Panc1 (cell line): ENCODE measurements around the gene ABCC1. TPM values are rescaled to one million over a fixed set of nuclear protein-coding genes. Genes with fewer than 3 reads are reported as not detected.
A peak's percentile ranks its signal among the peaks of the same experiment; 100 is the strongest.

Experiments used
- ATAC-seq: fragments of 200-7000 bp; cut with Tn5 transposase; 2 replicates; pipeline ENCODE4 v1.9.1; 2020; ENCODE audit warnings: mild to moderate bottlenecking, moderate library complexity
- BruUV-seq: library from RNA; stranded (reverse); fragments of 400-500 nt; replicated peaks from 2 replicates; lab custom pipeline; 2021; lab: Mats Ljungman, UMichigan
- CTCF ChIA-PET: fragments of 300-600 bp; sonication (Branson Sonifier 250); formaldehyde crosslinking; loops from one replicate; lab custom pipeline; 2022; ENCODE audit warnings: antibody characterized with exemption; lab: Charles Lee
- POLR2A ChIA-PET: fragments of 300-600 bp; sonication (Branson Sonifier 250); formaldehyde crosslinking; loops from one replicate; lab custom pipeline; 2022; ENCODE audit warnings: antibody characterized with exemption; lab: Charles Lee
- DNase-seq: peaks from one replicate; pipeline ENCODE4 v3.0.0-alpha.2; 2010; ENCODE audit warnings: low read depth, low spot score
- H3K27ac ChIP-seq: 2 replicates; pipeline ENCODE4 v1.5.1; 2011; ENCODE audit warnings: mild to moderate bottlenecking, low read length, inconsistent platforms
- H3K27me3 ChIP-seq: fragments of 200-500 bp; sonication (Bioruptor generic); 2 replicates; pipeline ENCODE4 v1.6.0; 2014; ENCODE audit warnings: low read length, inconsistent platforms; ENCODE audit not compliant: control insufficient read depth, insufficient read depth
- H3K36me3 ChIP-seq: fragments of 200-500 bp; sonication (Bioruptor generic); 2 replicates; pipeline ENCODE4 v1.5.1; 2014; ENCODE audit warnings: inconsistent platforms, mild to moderate bottlenecking, low read length, moderate library complexity; ENCODE audit not compliant: control insufficient read depth, insufficient read depth
- H3K4me1 ChIP-seq: 2 replicates; pipeline ENCODE4 v1.5.1; 2011; ENCODE audit warnings: inconsistent platforms, mild to moderate bottlenecking, low read length, moderate library complexity; ENCODE audit not compliant: control insufficient read depth, insufficient read depth
- H3K4me3 ChIP-seq, 2 experiments: 2 replicates each; pipeline ENCODE4 v1.5.1; 2011 to 2012; ENCODE audit warnings: low read depth in 2 of 2, low read length in 2 of 2, mild to moderate bottlenecking in 2 of 2, inconsistent platforms in 1 of 2, moderate library complexity in 1 of 2
- H3K9me3 ChIP-seq: fragments of 200-500 bp; sonication (Bioruptor generic); 2 replicates; pipeline ENCODE4 v1.5.1; 2014; ENCODE audit warnings: low read depth, mild to moderate bottlenecking, inconsistent platforms, low read length, moderate library complexity; ENCODE audit not compliant: control insufficient read depth, insufficient read depth
- POLR2AphosphoS5 ChIP-seq: IDR thresholded peaks from 2 replicates; pipeline ENCODE4 v1.6.1; 2012; ENCODE audit warnings: mild to moderate bottlenecking, low read depth, low read length, moderate library complexity
- SIN3A ChIP-seq: IDR thresholded peaks from 2 replicates; pipeline ENCODE4 v1.6.1; 2012; ENCODE audit warnings: low read depth, mild to moderate bottlenecking, low read length, moderate library complexity, borderline replicate concordance; ENCODE audit not compliant: insufficient read depth
- TCF7L2 ChIP-seq: IDR thresholded peaks from 2 replicates; pipeline ENCODE4 v1.6.1; 2011; ENCODE audit warnings: mild to moderate bottlenecking, low read depth, low read length, inconsistent platforms
- in situ Hi-C: cut with HindIII; loops from 2 replicates; pipeline ENCODE4 v1.10.0; 2016; ENCODE audit warnings: low sequenced_read_pairs, low pct_unique_long_range_greater_than_20kb
- intact Hi-C: fragments of 100-400 bp; cut with micrococcal nuclease; formaldehyde crosslinking; loops from one replicate; pipeline ENCODE4 v1.10.0; 2022; ENCODE audit not compliant: unreplicated experiment
- total RNA-seq: library from RNA; stranded (reverse); gene quantifications from one replicate; pipeline ENCODE4 v1.2.1, GENCODE V29; 2021; ENCODE audit not compliant: unreplicated experiment
- TF ChIP-seq, protein P1 (sequence below), 2 experiments: IDR thresholded peaks; 2 replicates each; pipeline ENCODE4 v1.6.1; 2011 to 2012; ENCODE audit warnings: low read depth in 2 of 2, control low read depth in 1 of 2, low read length in 1 of 2, mild to moderate bottlenecking in 1 of 2, moderate library complexity in 1 of 2; ENCODE audit not compliant: insufficient read depth in 1 of 2
- TF ChIP-seq, protein P2 (sequence below): fragments of 450-650 bp; IDR thresholded peaks from 2 replicates; pipeline ENCODE4 v1.5.1; 2017; ENCODE audit warnings: mild to moderate bottlenecking

Gene ABCC1
- total RNA-seq, 1 experiment from 2014 or later, result 296 TPM

DNA sequence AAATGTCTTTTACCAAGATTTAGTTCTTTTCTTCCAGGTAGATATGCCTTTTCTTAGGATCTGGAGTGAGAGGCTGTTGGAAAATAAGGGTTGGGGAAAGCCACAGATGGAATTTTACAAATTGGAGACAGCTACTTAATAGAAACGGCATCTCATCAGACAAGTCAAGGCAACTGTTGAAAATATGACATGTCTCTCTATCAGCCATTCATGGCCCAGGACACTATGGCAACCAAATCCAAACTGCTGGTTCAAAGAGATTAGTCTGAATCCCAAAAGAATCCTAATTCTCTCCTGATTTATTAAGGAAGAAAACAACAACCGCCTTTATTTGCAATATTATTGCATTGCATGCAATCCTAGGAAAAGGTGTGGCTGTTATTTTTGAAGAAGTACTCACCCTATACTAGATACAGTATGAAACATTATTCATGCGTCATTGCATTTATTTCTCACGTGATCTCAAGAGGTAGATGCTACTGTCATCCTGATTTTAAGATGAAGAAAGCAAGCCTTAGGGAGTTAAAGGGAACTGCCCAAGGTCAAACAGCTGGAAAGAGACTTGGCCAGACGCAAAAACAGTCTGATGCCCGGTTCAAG lies 48.4 kb upstream of the ABCC1 start:
- no peak overlapping the region for H3K4me3 ChIP-seq
- TF ChIP-seq SIN3A, result no peak
- no peak for TF ChIP-seq TCF7L2
- TF ChIP-seq, protein P1, sequence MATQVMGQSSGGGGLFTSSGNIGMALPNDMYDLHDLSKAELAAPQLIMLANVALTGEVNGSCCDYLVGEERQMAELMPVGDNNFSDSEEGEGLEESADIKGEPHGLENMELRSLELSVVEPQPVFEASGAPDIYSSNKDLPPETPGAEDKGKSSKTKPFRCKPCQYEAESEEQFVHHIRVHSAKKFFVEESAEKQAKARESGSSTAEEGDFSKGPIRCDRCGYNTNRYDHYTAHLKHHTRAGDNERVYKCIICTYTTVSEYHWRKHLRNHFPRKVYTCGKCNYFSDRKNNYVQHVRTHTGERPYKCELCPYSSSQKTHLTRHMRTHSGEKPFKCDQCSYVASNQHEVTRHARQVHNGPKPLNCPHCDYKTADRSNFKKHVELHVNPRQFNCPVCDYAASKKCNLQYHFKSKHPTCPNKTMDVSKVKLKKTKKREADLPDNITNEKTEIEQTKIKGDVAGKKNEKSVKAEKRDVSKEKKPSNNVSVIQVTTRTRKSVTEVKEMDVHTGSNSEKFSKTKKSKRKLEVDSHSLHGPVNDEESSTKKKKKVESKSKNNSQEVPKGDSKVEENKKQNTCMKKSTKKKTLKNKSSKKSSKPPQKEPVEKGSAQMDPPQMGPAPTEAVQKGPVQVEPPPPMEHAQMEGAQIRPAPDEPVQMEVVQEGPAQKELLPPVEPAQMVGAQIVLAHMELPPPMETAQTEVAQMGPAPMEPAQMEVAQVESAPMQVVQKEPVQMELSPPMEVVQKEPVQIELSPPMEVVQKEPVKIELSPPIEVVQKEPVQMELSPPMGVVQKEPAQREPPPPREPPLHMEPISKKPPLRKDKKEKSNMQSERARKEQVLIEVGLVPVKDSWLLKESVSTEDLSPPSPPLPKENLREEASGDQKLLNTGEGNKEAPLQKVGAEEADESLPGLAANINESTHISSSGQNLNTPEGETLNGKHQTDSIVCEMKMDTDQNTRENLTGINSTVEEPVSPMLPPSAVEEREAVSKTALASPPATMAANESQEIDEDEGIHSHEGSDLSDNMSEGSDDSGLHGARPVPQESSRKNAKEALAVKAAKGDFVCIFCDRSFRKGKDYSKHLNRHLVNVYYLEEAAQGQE (IDR thresholded peaks at IDR 0.05; ENCODE audit: insufficient read depth in 1 of 2, low read depth in 2 of 2, low read length in 1 of 2), result no peak
- no peak for TF ChIP-seq POLR2AphosphoS5
- TF ChIP-seq, protein P2, sequence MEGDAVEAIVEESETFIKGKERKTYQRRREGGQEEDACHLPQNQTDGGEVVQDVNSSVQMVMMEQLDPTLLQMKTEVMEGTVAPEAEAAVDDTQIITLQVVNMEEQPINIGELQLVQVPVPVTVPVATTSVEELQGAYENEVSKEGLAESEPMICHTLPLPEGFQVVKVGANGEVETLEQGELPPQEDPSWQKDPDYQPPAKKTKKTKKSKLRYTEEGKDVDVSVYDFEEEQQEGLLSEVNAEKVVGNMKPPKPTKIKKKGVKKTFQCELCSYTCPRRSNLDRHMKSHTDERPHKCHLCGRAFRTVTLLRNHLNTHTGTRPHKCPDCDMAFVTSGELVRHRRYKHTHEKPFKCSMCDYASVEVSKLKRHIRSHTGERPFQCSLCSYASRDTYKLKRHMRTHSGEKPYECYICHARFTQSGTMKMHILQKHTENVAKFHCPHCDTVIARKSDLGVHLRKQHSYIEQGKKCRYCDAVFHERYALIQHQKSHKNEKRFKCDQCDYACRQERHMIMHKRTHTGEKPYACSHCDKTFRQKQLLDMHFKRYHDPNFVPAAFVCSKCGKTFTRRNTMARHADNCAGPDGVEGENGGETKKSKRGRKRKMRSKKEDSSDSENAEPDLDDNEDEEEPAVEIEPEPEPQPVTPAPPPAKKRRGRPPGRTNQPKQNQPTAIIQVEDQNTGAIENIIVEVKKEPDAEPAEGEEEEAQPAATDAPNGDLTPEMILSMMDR, result no peak
- ATAC-seq, result no peak
- peak overlapping the region; percentile 80 for H3K27ac ChIP-seq
- intact Hi-C loops, result no loop called here
- in situ Hi-C loops, result no loop called here
- no peaks in the 10 kb centered on the region for H3K36me3 ChIP-seq
- H3K4me1 ChIP-seq, result peaks cover 29% of the 10 kb centered on the region
- no peak for DNase-seq
- H3K9me3 ChIP-seq, result no peaks in the 10 kb centered on the region
- ChIA-PET CTCF (interaction anchor here (1.1 kb wide), 1 partner anchor 12 kb away, joined by 4 read pairs; the partner anchor contains the start of gene CEP20), POLR2A (no interaction called here)
- H3K27me3 ChIP-seq, result no peaks in the 10 kb centered on the region
- BruUV-seq, result no TSS peak

DNA sequence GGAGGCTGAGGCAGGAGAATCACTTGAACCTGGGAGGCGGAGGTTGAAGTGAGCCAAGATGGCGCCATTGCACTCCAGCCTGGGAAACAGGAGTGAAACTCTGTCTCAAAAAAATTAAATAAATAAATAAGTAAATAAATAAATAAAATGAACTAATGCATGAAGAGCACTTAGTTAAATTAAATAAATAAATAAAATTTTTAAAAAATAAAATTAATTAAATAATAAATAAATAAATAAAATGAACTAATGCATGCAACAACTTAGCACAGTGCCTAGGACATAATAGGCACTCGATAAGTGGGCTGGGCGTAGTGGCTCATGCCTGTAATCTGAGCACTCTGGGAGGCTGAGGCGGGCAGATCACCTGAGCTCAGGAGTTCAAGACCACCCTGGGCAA lies 45.5 kb upstream of the ABCC1 start:
- no peak for ATAC-seq
- POLR2A ChIA-PET, result no interaction called here
- H3K27me3 ChIP-seq, result no peaks in the 10 kb centered on the region
- intact Hi-C loops, result no loop called here
- H3K9me3 ChIP-seq, result no peaks in the 10 kb centered on the region
- peaks cover 20% of the 10 kb centered on the region for H3K4me1 ChIP-seq
- DNase-seq, result no peak
- no peaks in the 10 kb centered on the region for H3K36me3 ChIP-seq
- no peak overlapping the region for H3K27ac ChIP-seq
- no peak overlapping the region for H3K4me3 ChIP-seq
- BruUV-seq, result no TSS peak
- in situ Hi-C loops, result no loop called here
- TF ChIP-seq SIN3A, result no peak
- no peak for TF ChIP-seq TCF7L2
- TF ChIP-seq, protein P1 (IDR thresholded peaks at IDR 0.05; ENCODE audit: insufficient read depth in 1 of 2, low read depth in 2 of 2, low read length in 1 of 2), result no peak
- TF ChIP-seq POLR2AphosphoS5, result no peak
- TF ChIP-seq, protein P2, result no peak
- CTCF ChIA-PET, result no interaction called here
